ENCODE results near the gene ARHGEF19.
"Not testable (repeated sequence)": the region's sequence is repeated elsewhere in the genome, so short reads cannot be mapped to it uniquely, and the experiment has no call there.

Gene ARHGEF19

DNA sequence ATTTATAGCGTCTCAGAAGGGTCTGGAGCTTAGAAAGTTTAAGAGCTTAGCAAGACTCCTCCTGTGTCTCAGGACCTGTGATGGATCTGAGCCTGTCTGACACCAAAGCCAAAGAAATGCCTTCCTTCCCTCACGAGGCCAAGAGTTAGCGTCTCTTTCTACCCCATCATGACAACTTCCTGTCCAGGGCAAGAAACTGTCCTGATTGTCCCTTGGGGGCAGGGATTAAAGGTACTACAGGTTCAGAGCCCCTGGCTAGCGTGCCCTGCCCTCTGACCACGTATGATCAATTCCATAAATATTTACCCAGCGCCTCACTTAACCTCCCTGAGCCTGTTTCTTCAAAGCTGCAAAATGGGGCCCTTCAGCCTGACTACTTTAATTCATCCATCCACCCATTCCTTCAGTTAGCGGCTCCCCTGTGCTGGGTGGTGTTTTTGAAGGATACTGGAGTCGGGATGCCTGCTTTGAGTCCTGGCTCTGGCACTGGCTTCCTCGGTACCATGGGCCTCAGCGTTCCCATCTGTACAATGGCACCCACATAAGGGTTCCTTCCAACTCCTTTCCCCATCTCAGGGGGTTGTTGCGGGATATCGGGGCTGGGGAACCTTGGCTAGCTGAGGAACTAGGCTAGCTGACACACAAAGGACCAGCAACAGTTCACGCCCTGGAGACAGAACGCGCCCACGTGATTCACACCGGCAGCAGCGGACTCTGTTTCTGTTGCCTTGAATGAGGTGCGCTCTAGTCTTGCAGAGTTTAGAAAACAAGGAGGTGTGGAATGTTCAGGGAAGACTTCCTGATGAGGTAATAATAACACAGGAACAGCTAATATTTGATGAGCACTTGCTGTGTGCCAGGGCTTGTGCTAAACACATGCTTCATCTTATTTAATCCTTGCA lies 33.6 kb downstream of the ARHGEF19 start:
- no peak for ATAC-seq

- no peak for ATAC-seq
These were observed 35.1 kb downstream of the ARHGEF19 start for GRCh38 chr1:16177306-16177705.

DNA sequence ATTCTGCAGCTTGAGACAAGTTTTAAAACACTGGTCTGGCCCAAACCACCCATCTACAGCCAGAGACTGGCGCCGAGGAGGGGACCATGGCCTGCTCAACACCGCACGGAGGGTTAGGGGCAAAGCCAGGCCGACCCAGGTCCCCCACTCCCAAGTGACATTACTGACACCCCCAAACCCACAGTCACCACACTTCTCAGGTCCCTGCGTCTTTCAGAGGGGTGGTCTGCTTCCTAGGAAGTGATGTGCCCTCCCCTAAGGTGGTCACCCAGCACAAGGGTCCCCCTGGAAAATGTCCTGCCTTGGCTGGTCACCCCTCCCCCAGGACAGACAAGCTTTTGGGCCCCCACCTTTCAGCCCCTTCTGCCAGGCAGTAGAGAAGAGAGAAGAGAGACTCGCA lies 35.8 kb downstream of the ARHGEF19 start:
- ATAC-seq: no peak

- ATAC-seq: no peak
These were observed 36.6 kb downstream of the ARHGEF19 start for GRCh38 chr1:16175610-16176553.

DNA sequence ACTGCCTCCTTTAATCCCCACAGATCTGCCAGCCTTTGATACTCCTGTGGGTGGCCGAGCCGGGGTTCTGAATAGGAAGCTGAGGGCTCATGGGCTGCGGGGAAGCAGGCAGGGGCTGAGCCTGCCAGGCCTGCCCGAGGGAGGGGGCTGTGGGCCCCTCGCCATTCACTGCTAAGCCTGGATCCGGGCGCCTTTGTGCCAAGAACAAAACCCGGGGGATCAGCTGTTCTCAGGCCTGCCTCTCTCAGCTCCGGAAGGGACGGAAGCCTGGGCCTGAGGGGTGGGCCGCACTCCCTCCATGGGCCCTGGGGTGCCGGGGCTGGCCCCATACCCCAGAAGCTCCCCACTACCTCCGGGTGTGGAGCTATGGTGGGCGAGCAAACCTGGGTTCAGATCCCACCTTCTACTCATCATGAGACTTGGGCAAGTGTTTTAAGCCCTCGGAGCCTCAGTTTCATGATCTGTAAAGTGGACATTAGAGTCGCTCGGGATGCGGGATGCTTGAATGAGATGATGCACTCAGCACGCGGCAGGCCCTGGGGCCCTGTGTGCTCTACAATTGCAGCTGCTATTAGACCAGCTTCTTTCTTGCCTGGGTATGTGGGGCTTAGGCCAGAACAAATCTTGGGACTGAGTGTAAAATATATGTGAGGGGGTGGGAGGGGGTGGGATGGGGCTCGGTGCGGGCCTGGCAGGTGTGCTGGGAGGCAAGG lies 37.4 kb downstream of the ARHGEF19 start:
- ATAC-seq: no peak

- no peak for ATAC-seq
These were observed 38.1 kb downstream of the ARHGEF19 start for GRCh38 chr1:16174261-16174868.

- no peak for ATAC-seq
These were observed 38.8 kb downstream of the ARHGEF19 start for GRCh38 chr1:16173447-16174260.

DNA sequence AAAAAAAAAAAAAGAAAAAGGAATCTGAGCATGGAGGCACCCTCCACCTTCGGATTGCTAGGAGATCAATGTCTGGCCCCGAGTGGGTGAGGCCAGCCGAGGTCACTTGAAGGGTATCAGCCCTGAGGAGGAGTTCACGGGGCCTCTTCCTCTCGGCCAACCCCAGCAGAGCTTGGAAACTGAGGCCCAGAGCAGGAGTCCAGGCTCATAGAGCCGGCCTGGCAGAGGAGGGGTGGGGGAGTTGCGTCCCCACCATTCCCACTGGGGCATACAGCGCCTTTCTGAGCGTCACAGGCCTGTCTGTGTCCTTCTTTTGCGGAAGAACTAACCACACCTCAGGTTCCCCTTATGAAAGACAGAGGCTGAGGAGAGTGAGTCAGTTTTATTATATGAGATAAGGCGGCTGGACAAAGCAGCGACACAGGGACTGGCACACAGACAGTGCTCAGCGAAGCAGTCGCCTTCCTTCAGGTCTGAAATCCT lies 39.4 kb downstream of the ARHGEF19 start:
- no peak for ATAC-seq

DNA sequence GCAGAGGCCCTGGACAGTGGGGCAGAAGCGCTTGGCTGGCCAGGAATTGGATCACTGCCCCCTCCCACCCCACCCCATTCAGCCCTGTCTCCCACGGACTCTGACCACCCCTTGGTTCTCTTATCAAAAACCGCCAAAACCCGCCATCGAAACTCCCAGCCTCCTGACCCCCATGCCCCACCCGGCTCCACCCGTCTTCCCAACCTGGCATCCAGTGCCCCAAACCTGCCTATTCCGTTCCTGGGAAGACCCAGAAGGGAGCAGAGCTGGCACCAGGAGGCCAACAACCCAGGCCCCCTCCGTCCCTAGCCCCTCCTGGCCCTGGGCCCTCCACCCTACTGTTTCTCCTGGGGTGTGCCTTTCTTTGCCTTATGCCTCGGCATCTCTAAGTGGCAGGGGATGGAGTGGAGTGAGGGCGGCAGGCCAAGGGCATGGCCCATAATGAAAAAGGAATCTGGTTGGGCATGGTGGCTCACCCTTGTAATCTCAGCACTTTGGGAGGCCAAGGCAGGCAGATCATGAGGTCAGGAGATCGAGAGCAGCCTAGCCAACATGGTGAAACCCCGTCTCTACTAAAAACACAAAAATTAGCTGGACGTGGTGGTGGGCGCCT lies 40.1 kb downstream of the ARHGEF19 start:
- no peak for ATAC-seq

DNA sequence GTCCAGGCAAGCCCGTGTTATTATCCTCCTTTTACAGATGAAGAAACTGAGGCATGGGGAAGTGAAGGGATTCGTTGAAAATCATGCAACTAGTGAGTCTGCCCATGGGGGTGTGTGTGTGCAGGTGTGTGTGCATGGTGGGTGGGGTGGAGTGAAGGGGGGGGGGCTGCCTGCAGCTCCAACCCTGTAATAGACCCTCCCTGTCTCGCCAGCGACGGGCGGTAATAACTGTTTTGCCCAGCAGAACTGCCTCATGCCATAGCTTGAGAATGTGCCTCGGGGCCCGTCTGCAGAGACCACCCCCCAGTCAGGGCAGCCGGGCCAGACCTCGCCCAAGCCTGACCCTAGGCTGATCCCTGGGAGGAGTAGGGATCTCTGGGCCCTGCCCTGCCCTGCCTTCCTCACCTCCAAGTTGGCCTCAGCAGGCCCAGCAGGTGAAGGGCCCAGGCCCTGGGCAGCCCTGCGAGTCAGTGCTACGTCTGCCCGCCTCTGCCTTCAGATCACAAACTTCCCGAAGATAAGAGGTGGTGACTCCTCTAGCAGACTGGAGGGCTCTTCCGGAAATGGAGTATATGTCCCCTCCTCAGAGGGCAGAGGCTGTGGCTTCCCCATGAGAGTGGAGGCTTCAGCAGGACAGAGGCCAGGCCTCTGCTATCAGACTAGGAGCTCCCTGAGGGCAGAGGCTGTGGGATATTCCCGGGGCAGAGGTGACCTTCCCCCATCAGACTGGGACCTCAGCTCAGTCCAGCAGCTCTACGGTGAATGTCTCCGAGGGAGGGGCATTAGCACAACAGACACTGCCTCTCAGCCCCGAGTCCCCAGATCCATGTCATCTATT lies 40.9 kb downstream of the ARHGEF19 start:
- ATAC-seq: no peak

DNA sequence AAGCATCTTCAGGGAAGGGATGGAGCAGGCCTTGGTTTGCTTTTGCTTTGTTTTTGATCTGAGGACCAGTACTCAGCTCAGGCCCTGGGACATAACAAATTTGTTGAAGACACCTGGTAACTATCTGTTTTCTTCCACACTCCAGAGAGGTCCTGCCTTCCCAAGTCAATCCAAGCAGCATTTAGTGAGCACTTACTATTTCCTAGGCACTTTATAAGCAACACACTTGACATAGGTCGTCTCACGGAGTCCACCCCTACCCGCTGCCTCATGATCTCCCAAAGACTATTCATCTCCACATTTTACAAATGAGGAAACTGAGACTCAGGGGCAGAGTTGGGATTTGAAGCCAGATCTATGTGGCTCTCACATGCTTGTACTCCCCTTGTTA lies 42.2 kb downstream of the ARHGEF19 start:
- no peak for ATAC-seq

DNA sequence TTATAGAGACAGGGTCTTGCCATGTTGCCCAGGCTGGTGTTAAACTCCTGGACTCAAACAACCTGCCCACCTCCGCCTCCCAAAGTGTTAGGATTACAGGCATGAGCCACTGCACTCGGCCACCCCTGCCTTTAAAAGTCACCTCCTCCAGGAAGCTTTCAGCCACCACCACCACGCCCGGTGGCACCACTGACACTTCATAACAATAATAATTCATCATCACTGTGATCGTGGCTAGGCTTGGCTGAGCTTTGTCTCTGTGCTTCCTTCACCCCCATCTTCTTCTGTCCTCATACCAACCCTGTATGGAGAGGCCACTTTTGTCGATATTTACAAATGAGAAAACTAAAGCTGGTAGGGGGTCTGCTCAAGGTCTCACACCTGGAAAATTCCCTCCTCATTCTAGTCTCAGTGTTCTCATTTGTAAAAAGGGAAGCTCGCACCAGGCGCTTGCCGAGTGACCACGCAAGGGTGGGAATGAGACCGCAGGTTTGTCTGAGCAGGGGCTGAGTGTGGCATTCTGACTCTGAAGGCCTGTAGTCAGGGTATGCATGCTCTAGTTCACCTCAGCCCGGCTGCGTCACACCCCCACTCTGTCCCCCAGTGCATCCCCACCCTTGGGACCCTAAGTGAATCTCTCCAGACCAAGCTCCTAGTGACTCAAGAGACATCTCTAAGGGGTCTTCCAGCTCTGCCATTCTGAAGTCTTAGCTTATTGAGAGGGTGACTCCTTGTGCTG lies 43.7 kb downstream of the ARHGEF19 start:
- peak; percentile 39 to 55 for ATAC-seq

DNA sequence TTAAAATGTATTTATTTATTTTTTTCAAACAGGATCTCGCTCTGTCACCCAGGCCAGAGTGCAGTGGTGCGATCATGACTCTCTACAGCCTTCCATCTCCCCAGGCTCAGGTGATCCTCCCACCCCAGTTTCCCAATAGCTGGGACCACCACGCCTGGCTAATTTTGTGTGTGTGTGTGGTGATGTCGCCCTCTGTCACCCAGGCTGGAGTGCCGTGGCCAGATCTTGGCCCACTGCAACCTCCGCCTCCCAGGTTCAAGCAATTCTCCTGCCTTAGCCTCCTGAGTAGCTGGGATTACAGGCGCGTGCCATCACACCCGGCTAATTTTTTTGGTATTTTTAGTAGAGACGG lies 44.3 kb downstream of the ARHGEF19 start:
- ATAC-seq: not testable (repeated sequence)

DNA sequence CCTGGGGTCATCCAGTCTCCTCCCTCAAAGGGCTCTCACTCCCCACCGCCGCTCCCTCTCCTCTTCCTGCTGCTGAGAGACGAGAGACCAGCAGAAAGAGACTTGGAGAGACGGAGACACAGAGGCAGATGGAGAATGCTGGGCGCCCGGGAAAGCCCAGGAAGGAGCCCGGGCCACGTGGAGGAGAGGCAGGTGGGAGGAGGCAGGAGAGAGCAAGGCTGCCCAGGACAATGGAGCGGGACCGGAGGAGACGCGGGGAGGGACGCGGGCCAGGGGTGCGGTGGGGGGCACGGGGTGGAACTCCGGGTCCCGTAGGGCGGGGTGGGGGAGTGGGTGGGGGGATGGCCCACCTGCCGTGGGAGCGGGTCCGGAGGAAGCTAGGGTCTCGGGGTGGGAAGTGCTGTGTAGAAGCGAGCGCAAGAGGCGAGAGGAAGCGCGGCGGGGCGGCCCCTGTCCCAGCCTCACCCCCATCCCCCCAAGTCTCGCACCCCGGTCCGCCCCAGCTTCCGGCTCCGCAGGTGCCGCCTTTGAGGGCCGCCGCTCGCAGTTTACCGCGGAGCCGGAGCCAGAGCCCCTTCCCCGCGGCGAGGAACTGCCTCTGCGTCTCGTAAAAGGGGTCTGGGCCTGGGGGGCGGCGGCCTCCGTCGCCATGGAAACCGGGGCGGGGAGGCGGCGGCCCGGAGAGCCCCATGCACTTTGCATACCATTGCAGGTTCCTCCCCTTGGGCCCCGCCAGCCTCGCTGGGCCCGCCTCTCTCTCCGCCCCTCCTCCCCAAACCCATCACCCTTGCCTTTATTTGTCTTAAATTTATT lies 44.9 kb downstream of the ARHGEF19 start:
- peak; percentile 82 to 85 for ATAC-seq

- no peak for ATAC-seq
These were observed 46.3 kb downstream of the ARHGEF19 start for GRCh38 chr1:16166117-16166516.

DNA sequence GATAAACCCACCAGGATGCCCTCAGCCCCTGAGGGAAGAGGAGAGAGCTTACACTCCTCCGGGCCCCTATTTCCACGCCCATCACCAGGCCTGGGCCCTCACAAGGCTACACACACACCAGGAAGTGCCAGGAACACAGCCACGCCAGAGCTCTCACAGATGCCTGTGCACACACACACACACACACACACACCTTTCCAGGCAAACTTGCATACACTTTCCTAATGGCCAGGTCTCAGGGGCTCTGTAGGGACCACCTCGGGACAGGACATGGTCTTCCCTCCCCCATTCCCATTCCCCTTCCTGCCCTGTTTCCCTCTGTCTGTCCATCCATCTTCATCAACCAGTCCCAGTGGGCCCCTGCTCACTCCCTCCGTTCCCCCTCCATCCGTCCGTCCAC lies 46.9 kb downstream of the ARHGEF19 start:
- no peak for ATAC-seq

- no peak for ATAC-seq
These were observed 47.4 kb downstream of the ARHGEF19 start for GRCh38 chr1:16165073-16165364.

DNA sequence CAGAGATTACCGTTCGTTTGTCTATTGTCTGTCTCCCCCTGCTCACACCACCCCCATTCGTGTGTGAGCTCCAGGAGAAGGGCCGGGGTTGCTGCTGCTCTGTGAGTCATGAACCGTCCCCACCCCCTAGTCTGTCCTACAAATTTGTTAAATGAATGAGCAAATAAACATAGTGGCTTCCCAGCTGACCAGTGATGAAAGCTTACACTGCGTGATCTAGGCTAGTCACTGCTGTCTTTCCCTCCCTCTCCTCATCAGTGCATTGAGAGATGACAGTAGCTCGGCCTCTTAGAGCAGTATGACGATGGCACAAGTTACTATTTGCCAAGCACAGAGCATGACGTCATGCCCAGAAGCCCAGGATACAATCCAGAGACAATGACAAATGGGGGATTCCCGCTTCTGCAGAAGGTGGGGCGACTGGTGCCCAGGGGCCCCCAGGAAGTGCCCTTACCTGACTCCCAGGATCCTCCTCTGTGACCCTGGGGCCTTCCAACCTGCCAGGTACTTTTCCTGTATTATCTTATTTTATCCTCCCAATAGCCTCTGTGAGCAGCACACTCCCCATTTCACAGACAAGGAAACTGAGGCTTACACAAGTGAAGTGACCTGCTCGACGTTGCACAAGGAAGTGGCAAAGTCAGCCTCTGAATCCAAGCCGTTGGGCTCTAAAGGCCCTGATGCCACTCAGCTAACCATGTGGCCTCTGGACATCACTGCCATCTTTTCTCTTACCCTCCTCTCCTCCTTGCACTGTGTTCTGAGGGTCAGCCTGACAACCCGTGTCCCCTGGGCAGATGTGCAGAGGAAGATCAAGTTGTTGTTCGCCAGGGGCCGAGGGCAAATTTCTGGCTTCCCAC lies 48.0 kb downstream of the ARHGEF19 start:
- peak in 1 of 2 donors; percentile 15 for ATAC-seq
